H1 (cell line): Measurements from ENCODE around the gene FAM174B. TPM values are rescaled to one million over a fixed set of nuclear protein-coding genes. Genes with fewer than 3 reads are reported as not detected.

Source experiments
- CTCF ChIA-PET: fragments of 300-600 bp; sonication (Branson Sonifier 250); formaldehyde crosslinking; loops from one replicate; lab custom pipeline; 2021; ENCODE audit not compliant: partially characterized antibody; lab: Charles Lee
- POLR2A ChIA-PET: fragments of 300-600 bp; sonication (Branson Sonifier 250); formaldehyde crosslinking; loops from one replicate; lab custom pipeline; 2021; ENCODE audit warnings: inconsistent platforms; ENCODE audit not compliant: partially characterized antibody; lab: Charles Lee
- DNase-seq, 2 experiments: peaks; one replicate each; pipeline versions ENCODE4 v3.0.0 to v3.0.0-alpha.2; 2010 to 2022; ENCODE audit warnings: low spot score in 2 of 2, low read depth in 1 of 2, mixed read lengths in 1 of 2
- FAIRE-seq: peaks from 2 replicates; lab custom pipeline; 2011; peaks lifted over from hg19 to GRCh38; lab: Jason Lieb, UNC
- H2AFZ ChIP-seq: 2 replicates; pipeline ENCODE4 v1.8.1; 2012; ENCODE audit warnings: low read length, inconsistent platforms
- H2AK5ac ChIP-seq: 2 replicates; pipeline ENCODE4 v1.6.1; 2013; ENCODE audit warnings: low read depth, low read length
- H2BK120ac ChIP-seq: replicated peaks from 2 replicates; pipeline ENCODE3; 2013; ENCODE audit warnings: low read depth, low read length, inconsistent platforms
- H2BK12ac ChIP-seq: 2 replicates; pipeline ENCODE4 v1.6.1; 2013; ENCODE audit warnings: low read depth, low read length
- H2BK15ac ChIP-seq: 2 replicates; pipeline ENCODE4 v1.6.1; 2013; ENCODE audit warnings: low read length
- H2BK20ac ChIP-seq: 2 replicates; pipeline ENCODE4 v1.6.1; 2013; ENCODE audit warnings: low read length
- H2BK5ac ChIP-seq: 2 replicates; pipeline ENCODE4 v1.6.1; 2013; ENCODE audit warnings: low read depth, low read length
- H3K14ac ChIP-seq: 2 replicates; pipeline ENCODE4 v1.6.1; 2013; ENCODE audit warnings: inconsistent platforms; ENCODE audit not compliant: insufficient read length
- H3K18ac ChIP-seq: 2 replicates; pipeline ENCODE4 v1.6.1; 2013; ENCODE audit warnings: low read length; ENCODE audit errors: extremely low read depth
- H3K23ac ChIP-seq: 2 replicates; pipeline ENCODE4 v1.6.1; 2013; ENCODE audit warnings: inconsistent platforms; ENCODE audit not compliant: insufficient read length
- H3K23me2 ChIP-seq: 2 replicates; pipeline ENCODE4 v1.6.1; 2013; ENCODE audit warnings: low read depth, low read length
- H3K27ac ChIP-seq: 2 replicates; pipeline ENCODE4 v1.6.1; 2011; ENCODE audit warnings: low read depth, low read length, inconsistent platforms
- H3K27me3 ChIP-seq, 4 experiments: replicated peaks in 1 of 4; 1 replicate in 1 of 4; 2 replicates in 3 of 4; pipeline versions ENCODE4 v1.6.1 to v1.8.1; 2011 to 2013; ENCODE audit warnings: low read length in 3 of 4, mild to moderate bottlenecking in 3 of 4, inconsistent platforms in 2 of 4, mixed read lengths in 2 of 4, moderate library complexity in 1 of 4; ENCODE audit not compliant: control insufficient read depth in 3 of 4, insufficient read depth in 3 of 4; ENCODE audit errors: extremely low read depth in 1 of 4
- H3K36me3 ChIP-seq, 4 experiments: 2 replicates each; pipeline versions ENCODE4 v1.6.1 to v1.8.1; 2011 to 2013; ENCODE audit warnings: mild to moderate bottlenecking in 4 of 4, low read length in 3 of 4, moderate library complexity in 2 of 4, control low read depth in 1 of 4, inconsistent platforms in 1 of 4; ENCODE audit not compliant: insufficient read depth in 4 of 4, control insufficient read depth in 2 of 4
- H3K4ac ChIP-seq: replicated peaks from 2 replicates; pipeline ENCODE3; 2013; ENCODE audit warnings: low read length, low read depth, mixed read lengths, inconsistent platforms; ENCODE audit not compliant: insufficient read length
- H3K4me1 ChIP-seq, 4 experiments: replicated peaks in 1 of 4; 1 replicate in 1 of 4; 2 replicates in 3 of 4; pipeline versions ENCODE4 v1.6.1 to v1.8.1; 2011 to 2013; ENCODE audit warnings: low read length in 3 of 4, inconsistent platforms in 2 of 4, mixed read lengths in 1 of 4; ENCODE audit not compliant: insufficient read depth in 4 of 4, control insufficient read depth in 3 of 4
- H3K4me2 ChIP-seq, 2 experiments: 2 replicates each; pipeline versions ENCODE4 v1.6.1 to v1.8.1; 2011 to 2013; ENCODE audit warnings: low read depth in 2 of 2, low read length in 2 of 2, control low read depth in 1 of 2, inconsistent platforms in 1 of 2, mild to moderate bottlenecking in 1 of 2; ENCODE audit not compliant: insufficient read depth in 1 of 2
- H3K4me3 ChIP-seq, 4 experiments: fragments of 200-600, 300-600 bp in 1 of 4; sonication (generic), shearing (Covaris generic), sonication (Bioruptor Twin) in 1 of 4; 2 replicates each; pipeline versions ENCODE4 v1.5.1 to v1.8.1; 2011 to 2016; ENCODE audit warnings: low read length in 4 of 4, low read depth in 3 of 4, control low read depth in 2 of 4, inconsistent platforms in 2 of 4, mild to moderate bottlenecking in 2 of 4, mixed read lengths in 1 of 4, moderate library complexity in 1 of 4; ENCODE audit not compliant: insufficient read depth in 2 of 4; ENCODE audit errors: extremely low read depth in 1 of 4
- H3K56ac ChIP-seq: replicated peaks from 2 replicates; pipeline ENCODE3; 2013; ENCODE audit warnings: low read depth, mild to moderate bottlenecking, mixed read lengths, low read length, inconsistent platforms; ENCODE audit not compliant: insufficient read length
- H3K79me1 ChIP-seq: 2 replicates; pipeline ENCODE4 v1.6.1; 2013; ENCODE audit warnings: low read depth, low read length, control low read depth
- H3K79me2 ChIP-seq, 2 experiments: 2 replicates each; pipeline versions ENCODE4 v1.6.1 to v1.8.1; 2012 to 2013; ENCODE audit warnings: low read length in 2 of 2, mild to moderate bottlenecking in 2 of 2, inconsistent platforms in 1 of 2; ENCODE audit not compliant: insufficient read depth in 2 of 2, control insufficient read depth in 1 of 2
- H3K9ac ChIP-seq, 4 experiments: replicated peaks in 1 of 4; 1 replicate in 1 of 4; 2 replicates in 3 of 4; pipeline versions ENCODE4 v1.6.1 to v1.8.1; 2011 to 2013; ENCODE audit warnings: low read depth in 3 of 4, low read length in 3 of 4, control low read depth in 2 of 4, mild to moderate bottlenecking in 2 of 4, moderate library complexity in 2 of 4, inconsistent platforms in 1 of 4; ENCODE audit errors: extremely low read depth in 1 of 4
- H3K9me3 ChIP-seq, 2 experiments: 2 replicates each; pipeline versions ENCODE4 v1.6.1 to v1.8.1; 2012 to 2013; ENCODE audit warnings: mild to moderate bottlenecking in 2 of 2, moderate library complexity in 2 of 2, control low read depth in 1 of 2, inconsistent platforms in 1 of 2, low read depth in 1 of 2, low read length in 1 of 2, mixed read lengths in 1 of 2; ENCODE audit not compliant: insufficient read depth in 2 of 2
- H4K20me1 ChIP-seq, 2 experiments: replicated peaks in 1 of 2; 2 replicates each; pipeline versions ENCODE3 to v1.8.1; 2011 to 2013; ENCODE audit warnings: inconsistent platforms in 2 of 2, low read length in 2 of 2, mild to moderate bottlenecking in 1 of 2; ENCODE audit not compliant: insufficient read depth in 2 of 2, control insufficient read depth in 1 of 2
- H4K5ac ChIP-seq: 2 replicates; pipeline ENCODE4 v1.6.1; 2013; ENCODE audit warnings: low read length, low read depth, mixed read lengths, inconsistent platforms; ENCODE audit not compliant: insufficient read length
- H4K8ac ChIP-seq: 2 replicates; pipeline ENCODE4 v1.8.0; 2013; ENCODE audit warnings: mild to moderate bottlenecking, moderate library complexity, low read length, inconsistent platforms; ENCODE audit not compliant: insufficient read depth; ENCODE audit errors: extremely low read depth
- H4K91ac ChIP-seq: replicated peaks from 2 replicates; pipeline ENCODE3; 2013; ENCODE audit warnings: low read length, mixed read lengths, inconsistent platforms; ENCODE audit not compliant: insufficient read length
- ATF3 ChIP-seq: IDR thresholded peaks from 2 replicates; pipeline ENCODE4 v1.6.1; 2011; ENCODE audit warnings: low read depth, mild to moderate bottlenecking, low read length; ENCODE audit not compliant: insufficient read depth
- CHD2 ChIP-seq: IDR thresholded peaks from 2 replicates; pipeline ENCODE4 v1.6.1; 2012; ENCODE audit warnings: low read length, improper control_type of control experiment
- GABPA ChIP-seq: IDR thresholded peaks from 2 replicates; pipeline ENCODE4 v1.6.1; 2011; ENCODE audit warnings: mild to moderate bottlenecking, low read length, moderate library complexity, borderline replicate concordance; ENCODE audit not compliant: insufficient read depth
- GTF2F1 ChIP-seq: IDR thresholded peaks from 2 replicates; pipeline ENCODE4 v1.6.1; 2012; ENCODE audit warnings: low read depth, low read length, improper control_type of control experiment, borderline replicate concordance
- HDAC6 ChIP-seq: IDR thresholded peaks from one replicate; pipeline ENCODE4 v1.7.1; 2012; ENCODE audit warnings: low read depth, mild to moderate bottlenecking, inconsistent platforms, low read length, moderate library complexity
- KDM4A ChIP-seq: IDR thresholded peaks from one replicate; pipeline ENCODE4 v1.7.1; 2012; ENCODE audit warnings: low read depth, mild to moderate bottlenecking, moderate library complexity, low read length, inconsistent platforms; ENCODE audit not compliant: severe bottlenecking
- POLR2AphosphoS5 ChIP-seq: IDR thresholded peaks from 2 replicates; pipeline ENCODE4 v1.6.1; 2011; ENCODE audit warnings: low read depth, low read length
- SIRT6 ChIP-seq: IDR thresholded peaks from one replicate; pipeline ENCODE4 v1.7.1; 2012; ENCODE audit warnings: low read length, inconsistent platforms
- SIX5 ChIP-seq: IDR thresholded peaks from 2 replicates; pipeline ENCODE4 v1.6.1; 2011; ENCODE audit warnings: mild to moderate bottlenecking, low read depth, low read length
- TAF1 ChIP-seq: IDR thresholded peaks from 2 replicates; pipeline ENCODE4 v1.6.1; 2011; ENCODE audit warnings: mild to moderate bottlenecking, low read depth, low read length
- WGBS, 2 experiments: shearing (Covaris generic) in 1 of 2; methylation state at CpG; one replicate each; pipeline versions ENCODE4 v1.1.6 to v1.1.7; 2013 to 2015; ENCODE audit warnings: low lambda C conversion rate in 2 of 2, mixed read lengths in 2 of 2, inconsistent platforms in 1 of 2, low coverage in 1 of 2, missing lambda C conversion rate in 1 of 2; ENCODE audit not compliant: insufficient replicate concordance in 2 of 2, insufficient coverage in 1 of 2, insufficient read length in 1 of 2; ENCODE audit errors: extremely low coverage in 1 of 2, missing lambda C conversion rate in 1 of 2; 5-methylcytosine and 5-hydroxymethylcytosine counted together
- polyA plus RNA-seq, 7 experiments: library from polyadenylated mRNA; depleted of rRNA in 3 of 7; stranded (reverse) in 5 of 7; unstranded in 2 of 7; fragments of >200 nt in 5 of 7; fragments of 200-250 nt in 2 of 7; gene quantifications; 1 replicate in 5 of 7; 2 replicates in 1 of 7; 4 replicates in 1 of 7; pipeline versions ENCODE4 v1.2.1 to v1.2.3, GENCODE V29; 2011 to 2013; ENCODE audit warnings: missing spikeins in 2 of 7, mixed read lengths in 2 of 7
- total RNA-seq: library from RNA; stranded (reverse); fragmentation: NEBNext Ultra II Directional; extraction: Animal tissue kit (Norgen Biotek cat#: 25700); gene quantifications from 2 replicates; pipeline ENCODE4 v1.2.1, GENCODE V29; 2021

The FAM174B gene
- total and polyA plus RNA-seq, 2 of the 8 experiments (the other 6 are each of a cell fraction or from before 2014, with no cell fraction given): 9.3 to 35.2 TPM

GRCh38 chr15:92614791-92615785 is 40.5 kb downstream of the FAM174B start:
- POLR2A ChIA-PET: interaction anchor here (1.1 kb wide), 1 partner anchor 146 kb away, joined by 5 read pairs; no protein-coding TSS in a partner anchor
- no peaks in the 10 kb centered on the region for H3K79me2 ChIP-seq
- H4K5ac ChIP-seq: no peak overlapping the region
- H3K23me2 ChIP-seq: no peaks in the 10 kb centered on the region
- no peak overlapping the region for H2AFZ ChIP-seq
- H2BK12ac ChIP-seq: 0 out of 2 replicates have a peak overlapping the region, but pooled peaks have one; percentile 7
- H3K9ac ChIP-seq: no peak overlapping the region
- H3K9me3 ChIP-seq: no peaks in the 10 kb centered on the region
- H2BK20ac ChIP-seq: no peak overlapping the region
- H4K91ac ChIP-seq: no peak overlapping the region
- no peak overlapping the region for H4K8ac ChIP-seq
- H3K4me3 ChIP-seq: no peak overlapping the region
- H3K18ac ChIP-seq: no peak overlapping the region
- H2BK5ac ChIP-seq: 0 out of 2 replicates have a peak overlapping the region, but pooled peaks have one; percentile 30
- no peak overlapping the region for H2BK120ac ChIP-seq
- H3K36me3 ChIP-seq: no peaks in the 10 kb centered on the region
- H4K20me1 ChIP-seq: no peaks in the 10 kb centered on the region
- H3K14ac ChIP-seq: no peak overlapping the region
- H3K27me3 ChIP-seq: no peaks in the 10 kb centered on the region
- WGBS, 2 experiments: 90% methylated on average over 18 of the region's 18 CpGs; no CpG with 5 or more reads in 1 of the 2 experiments
- no peak overlapping the region for H3K56ac ChIP-seq
- H3K4me1 ChIP-seq: peaks cover 0 to 12% (median 3%) of the 10 kb centered on the region in 4 experiments; a peak in 3 of 7 replicates
- H3K4ac ChIP-seq: no peak overlapping the region
- no peak overlapping the region for H2AK5ac ChIP-seq
- H2BK15ac ChIP-seq: no peak overlapping the region
- no peak for FAIRE-seq
- no peak for DNase-seq
- H3K23ac ChIP-seq: no peak overlapping the region
- H3K79me1 ChIP-seq: no peaks in the 10 kb centered on the region
- no peak overlapping the region for H3K27ac ChIP-seq
- CTCF ChIA-PET: no interaction called here
- H3K4me2 ChIP-seq: no peak overlapping the region
- TF ChIP-seq HDAC6 (no peak), ATF3 (no peak), TAF1 (no peak), GABPA (no peak), GTF2F1 (no peak), POLR2AphosphoS5 (no peak), KDM4A (no peak), SIRT6 (no peak), CHD2 (no peak), SIX5 (no peak)
